ENCODE data around the gene AIP.

The AIP gene

DNA sequence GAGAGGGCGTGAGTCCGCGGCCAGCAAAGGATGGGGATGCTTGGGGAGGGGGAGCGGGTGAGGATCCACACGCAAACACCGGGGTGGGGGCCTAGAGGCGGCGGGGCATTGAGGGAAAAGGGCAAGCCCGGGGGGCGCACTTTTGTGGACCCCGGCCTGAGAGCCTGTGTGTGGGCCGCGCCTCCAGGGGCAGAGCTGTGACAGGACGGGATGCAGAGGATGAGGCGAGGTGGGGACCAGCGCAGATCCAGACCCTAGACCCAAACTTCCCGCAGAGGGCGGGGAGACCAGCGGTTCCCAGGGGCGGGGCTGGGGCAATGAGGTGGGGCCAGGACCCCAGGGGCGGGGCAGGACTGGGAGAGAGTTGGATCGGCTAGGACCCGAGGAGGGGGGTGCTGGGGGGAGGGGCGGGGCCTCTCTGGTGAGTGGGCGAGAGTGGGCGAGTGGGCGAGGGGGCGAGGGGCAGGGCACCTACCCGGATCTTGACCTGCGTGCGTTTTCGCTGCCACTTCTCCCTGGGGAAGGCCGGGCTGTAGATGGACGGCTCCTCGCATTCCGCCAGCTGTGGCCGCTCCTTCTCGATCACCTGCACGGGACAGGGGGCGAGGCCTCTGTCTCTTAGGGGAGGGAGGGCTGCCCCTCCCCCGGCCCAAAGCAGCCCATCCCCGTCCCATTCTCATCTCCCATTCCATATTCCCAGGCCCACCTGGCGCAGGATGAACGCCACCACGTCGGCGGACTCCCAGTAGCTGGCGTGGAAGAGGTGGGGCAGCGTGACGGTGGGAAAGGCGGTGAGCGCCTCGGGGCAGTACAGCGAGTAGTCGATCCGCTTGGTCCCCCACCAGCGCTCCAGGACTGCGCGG lies 11.8 kb downstream of the AIP start:
- no peak for DNase-seq

DNA sequence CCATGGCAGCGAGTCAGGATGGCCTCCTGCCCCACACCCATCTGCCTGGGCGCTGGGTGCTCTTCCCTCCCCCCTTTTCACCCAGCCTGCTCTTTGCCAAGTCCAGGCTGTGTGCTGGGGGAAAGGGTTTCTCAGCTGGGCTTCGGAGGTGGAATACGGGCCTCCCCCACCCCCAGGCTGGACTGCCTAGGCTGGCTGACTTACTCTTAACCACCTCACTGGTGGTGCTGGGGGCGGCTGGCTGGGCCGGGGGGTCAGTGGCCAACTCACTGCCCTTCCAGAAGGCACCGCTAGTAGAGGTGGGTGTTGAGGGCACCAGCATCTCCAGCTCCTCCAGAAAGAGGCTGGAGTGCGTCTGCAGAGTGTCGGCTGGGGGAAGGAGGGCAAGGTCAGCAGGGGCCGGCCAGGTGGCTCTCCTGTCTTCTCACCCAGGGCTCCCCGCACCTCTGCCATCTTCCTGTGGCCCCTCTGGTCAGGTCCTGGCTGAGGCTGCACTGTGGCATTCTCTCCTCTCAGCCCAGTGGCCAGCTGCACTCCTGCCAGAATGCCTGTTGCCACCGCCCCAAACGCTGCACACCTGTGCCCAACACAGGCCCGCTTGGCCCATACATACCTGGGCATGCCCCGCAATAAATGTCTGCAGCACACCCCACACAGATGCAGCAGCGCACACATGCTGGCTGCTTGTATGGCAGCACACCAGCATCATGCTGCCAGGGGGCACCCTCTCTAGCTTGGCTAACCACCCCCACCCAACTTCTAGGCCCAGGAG lies 12.6 kb downstream of the AIP start:
- no peak for DNase-seq

DNA sequence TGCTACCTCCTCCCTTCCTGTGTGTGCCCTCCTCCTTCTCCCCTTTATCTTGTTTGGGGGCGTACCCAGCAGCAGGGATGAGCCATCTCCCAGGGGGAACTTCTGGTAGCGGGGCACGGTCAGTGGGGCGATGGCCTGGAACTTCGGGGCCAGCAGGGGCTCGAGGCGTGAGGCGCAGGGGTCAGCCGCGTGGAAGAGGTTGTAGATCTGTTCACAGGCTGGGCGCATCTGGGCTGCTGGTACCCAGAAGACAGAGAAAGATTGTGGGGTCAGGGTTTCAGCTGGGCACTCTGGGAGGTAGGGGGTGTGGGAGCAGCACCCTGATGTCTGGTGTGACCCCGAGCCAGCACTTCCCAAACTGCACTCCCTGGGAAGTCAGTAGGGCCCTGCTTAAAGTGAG lies 13.3 kb downstream of the AIP start:
- no peak for DNase-seq

DNA sequence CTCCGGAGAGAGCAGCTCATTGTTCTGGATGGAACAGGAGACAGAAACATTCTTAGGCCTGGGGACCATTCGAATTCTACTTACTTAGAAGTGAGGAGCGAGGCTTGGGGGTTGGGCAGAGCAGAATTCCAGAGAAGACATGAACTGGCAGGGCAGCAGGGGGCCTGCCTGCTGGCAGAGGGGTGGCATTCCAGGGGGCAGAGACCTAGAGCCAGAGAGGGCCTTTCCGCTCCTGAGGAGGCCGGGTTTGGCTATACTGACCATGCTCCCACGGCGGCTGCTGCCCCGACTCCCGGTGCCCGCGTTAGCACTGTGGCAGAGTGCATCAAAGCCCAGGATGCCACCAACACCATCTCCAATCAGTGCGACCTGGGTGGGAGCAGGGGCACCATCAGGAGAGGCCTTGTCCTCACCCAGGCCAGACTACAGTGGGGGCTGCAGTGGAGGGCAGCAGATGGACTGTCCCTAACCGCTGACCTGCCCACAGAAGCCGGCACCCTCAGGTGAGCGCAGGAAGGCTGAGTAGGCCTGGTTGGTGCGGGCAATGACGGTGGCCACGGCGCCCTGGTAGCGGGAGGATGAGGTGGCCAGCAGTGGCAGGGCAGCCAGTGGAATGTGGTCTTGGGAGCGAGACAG lies 14.9 kb downstream of the AIP start:
- DNase-seq = no peak

DNA sequence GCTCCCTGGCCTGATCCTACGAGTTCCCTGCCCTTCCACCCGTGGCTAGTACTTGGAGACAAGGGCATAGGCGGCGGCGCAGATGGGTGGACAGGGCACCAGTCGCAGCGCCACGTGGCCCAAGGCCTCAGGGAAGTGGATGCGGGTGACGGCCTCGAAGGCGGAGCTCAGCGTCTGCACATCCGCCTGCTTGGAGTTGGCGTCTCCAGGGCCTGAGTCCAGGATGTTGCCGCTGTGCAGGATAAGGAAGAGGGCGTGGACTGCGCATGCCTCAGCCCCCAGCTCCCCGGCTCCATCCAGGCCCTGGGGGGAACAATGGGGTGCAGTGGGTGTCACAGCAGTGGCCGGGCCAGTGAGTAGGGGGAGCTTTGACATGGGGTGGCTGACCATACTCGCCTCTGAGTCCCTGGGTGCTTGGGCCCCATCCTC lies 15.7 kb downstream of the AIP start:
- DNase-seq = no peak

DNA sequence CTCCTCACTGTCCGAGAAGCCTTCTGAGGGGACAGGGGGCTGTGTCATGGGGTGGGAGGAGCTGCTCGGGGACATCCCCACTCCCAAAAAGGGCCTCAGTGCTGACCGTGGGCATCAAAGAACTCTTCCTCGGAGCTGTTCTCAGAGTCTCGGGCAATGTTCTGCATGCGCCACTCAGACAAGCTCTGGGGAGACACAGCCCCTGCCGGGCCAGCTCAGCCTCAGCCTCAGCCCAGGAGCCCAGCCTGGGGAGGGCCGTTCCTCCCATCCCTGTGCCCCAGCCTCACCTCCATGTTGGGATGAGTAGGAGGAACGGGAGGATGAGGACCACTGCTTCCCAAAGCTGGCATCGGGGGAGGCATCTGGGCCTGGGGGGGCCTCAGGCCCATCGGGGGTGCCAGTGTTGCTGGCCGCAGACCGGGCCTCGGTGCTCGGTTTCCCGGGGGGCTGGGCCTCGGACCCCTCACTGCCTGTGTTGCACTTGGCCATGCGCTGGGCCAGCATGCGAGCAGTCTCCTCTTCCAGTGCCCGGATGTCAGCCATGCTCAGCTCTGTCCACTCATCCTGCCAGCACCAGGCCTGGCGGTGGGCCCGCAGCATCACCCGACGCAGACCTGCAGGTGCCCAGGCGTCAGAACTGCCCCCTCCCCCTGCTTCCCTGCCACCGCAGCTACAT lies 17.1 kb downstream of the AIP start:
- no peak for DNase-seq

DNA sequence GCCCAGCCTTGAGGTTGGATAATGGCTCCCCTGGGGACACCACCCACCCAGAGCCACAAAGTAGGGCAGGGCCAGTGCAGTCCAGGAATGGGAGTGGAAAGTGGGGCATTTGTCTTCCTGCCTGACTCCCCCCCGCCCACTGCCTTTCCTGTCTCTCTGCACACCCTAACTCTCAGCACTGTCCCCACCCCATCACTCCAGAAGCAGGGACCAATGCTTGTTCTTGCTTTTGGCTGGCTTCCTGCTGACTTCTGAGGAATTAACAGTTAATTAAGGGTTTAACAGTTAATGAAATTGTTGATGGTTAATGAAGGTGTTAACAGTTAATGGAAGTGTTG lies 17.6 kb downstream of the AIP start:
- no peak for DNase-seq

DNA sequence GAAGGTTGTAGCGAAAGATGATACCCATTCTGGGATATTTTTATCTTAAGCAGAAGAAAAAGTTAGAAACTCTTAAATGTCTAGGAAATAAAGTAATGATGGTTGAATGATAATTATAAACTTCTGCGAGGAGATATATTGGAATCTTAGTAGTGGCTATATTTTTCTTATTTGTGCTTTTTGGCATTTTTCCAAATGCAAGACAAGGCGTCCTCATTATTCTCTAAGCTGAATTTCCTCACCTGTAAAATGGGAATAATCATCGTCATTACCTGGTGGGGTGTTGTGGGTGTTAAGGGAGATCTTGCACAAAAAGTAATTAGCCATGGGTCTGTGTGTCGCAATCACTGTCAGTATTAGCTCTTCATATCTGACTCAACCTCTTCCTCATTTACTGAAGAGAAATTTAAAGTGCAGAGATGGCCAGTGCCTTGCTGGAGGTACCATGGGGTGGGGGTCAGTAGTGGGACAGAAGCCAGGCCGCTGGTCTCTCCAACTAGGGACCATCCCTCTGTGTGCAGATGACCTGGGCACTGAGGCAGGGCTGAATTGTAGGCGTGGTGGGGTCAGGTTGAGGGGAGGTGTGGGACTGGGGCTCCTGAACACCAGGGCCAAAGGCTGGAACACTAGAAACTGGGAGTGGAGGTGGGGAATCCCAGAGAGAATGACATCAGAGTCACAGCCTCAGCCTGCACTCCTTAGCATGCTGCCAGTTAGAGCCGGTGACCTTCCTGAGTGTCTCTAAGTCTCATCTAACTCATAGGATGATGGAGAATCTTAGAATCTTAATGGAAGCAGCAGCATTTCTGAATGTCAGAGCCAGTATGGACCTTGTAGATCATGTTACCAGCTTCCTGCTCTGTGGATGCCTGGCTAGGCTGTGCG lies 18.2 kb downstream of the AIP start:
- no peak for DNase-seq

DNA sequence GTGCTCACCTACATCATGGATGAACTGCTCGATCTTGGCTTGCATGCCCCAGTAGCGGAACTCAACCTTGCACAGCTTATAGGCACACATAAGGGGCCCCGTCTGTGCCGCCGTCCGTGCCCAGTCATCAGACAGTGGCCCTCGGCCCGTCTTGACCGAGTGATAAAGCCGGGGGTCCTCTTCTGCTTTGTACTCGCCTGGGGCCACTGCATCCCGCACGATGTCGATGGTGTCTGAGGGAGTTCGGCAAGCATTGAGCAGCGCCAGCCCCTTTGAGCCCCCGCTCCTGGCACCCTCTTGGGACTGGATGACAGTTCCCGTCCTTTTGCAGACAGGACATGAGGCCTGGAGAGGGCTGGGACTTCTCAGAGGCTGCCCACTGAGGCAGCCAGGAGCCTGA lies 19.0 kb downstream of the AIP start:
- no peak for DNase-seq

DNA sequence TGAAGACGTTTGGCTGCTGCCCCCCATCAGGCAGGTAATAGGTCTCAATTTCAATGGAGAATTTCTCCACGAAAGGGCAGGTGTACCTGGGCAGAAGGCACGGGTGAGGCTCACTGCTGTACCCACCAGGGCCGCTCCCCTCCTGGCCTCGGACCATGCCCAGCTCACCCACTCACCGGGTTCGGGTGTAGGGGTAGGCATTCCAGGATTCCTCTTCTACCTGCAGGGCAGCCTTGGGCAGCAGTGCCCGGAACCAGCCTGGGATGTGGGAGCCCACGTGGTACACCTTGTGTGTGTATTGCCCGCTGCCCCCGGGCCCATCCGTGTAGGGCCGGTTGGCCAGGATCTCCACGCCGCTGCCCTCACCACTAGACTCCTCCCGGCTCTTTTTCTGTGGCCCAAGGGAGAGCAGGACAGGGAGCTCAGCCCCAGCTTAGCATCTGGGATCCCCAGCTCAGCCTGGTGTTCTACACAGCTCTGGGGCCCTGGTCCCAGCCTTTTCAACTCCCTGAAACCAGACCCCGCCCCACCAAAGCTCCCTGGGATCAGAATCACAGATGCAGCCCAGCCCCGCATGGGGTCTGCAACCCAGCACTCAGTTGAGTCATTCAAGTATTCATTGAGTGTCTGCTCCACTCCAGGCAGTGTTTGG lies 19.6 kb downstream of the AIP start:
- no peak for DNase-seq

DNA sequence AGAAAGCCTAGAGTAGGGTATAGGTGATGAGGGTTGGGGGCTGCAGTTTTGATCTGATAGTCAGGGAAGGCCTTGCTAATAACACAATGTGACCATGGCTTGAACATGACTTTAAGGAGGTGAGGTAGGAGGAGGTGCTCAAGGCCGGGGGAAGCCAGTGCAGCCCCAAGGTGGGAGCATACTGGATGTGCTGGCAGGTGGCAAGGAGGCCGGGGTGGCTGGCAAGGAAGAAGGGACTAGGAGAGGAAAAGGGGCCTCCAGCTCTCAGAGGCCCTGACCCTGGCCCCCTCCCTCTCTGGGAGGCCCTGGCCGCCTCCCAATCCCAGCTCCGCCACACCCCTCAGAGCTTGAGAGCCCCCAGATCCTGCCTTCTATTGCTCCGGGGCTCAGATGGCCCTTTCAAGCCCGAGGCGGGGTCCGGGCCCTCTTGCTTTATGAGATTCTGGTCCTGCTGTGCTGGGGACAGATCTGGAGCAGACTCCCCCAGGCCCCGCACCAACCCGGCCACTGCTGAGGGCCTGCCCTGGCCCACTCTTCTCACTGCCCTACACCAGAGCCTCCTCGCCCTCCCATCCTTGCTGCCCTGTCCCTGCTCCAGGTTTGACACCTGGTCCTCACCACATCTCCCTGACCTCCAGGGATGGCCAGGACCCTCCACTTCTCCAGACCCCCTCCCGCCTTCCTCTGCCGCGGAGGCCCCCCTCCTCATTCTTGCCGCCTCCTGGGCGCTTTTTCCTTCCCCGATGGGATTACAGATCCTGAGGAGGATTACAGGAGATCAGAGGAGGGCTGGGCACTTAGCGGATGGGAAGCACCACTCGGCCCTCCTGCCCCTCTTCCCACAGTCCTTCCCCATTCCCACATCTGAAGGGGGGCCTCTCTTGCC lies 20.5 kb downstream of the AIP start:
- DNase-seq = no peak

DNA sequence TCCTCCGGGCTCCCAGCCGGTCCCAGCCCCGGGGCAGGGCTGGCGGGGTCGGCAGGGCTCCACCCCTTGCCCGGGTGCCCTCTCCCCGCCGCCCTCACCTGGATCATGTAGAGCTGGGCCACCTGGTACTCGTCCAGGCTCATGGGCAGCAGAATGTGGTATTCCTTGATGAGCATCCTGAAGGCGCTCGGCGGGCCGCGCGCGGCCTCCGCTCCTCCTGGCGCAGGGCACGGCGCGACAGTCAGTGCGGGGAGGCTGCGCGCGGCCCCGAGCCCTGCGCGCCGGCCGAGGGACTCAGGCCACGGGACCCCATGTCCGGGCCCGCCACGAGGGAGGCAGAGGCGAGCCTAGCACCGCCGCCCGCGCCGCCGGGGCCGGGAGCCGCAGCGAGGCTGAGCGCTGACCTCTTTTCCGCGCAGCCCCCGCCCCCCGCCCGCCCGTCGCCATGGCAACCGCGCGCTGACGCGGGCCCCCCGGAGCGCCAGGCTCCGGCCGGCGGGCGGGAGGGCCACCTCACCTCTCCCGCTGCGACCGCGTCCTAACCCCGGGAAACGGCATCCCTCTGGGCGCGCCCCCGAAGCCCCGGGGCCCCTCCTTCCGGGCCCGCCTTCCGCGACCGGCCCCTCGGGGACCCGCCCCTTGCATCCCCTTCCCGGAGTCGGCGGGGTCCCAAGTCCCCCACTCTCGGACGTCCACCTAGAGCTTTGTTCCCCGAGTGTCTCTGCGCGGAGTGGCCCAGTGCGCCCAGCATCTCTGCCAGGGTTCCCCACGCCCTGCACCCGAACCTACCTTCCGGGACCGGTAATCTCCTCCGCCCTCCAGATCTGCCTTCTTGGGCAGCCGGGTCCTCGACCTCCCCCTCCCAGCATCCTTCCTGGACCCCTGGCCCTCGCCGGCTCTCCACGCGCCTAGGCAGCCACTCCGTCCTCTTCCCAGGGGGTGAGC lies 21.5 kb downstream of the AIP start:
- peak; percentile 40 for DNase-seq

DNA sequence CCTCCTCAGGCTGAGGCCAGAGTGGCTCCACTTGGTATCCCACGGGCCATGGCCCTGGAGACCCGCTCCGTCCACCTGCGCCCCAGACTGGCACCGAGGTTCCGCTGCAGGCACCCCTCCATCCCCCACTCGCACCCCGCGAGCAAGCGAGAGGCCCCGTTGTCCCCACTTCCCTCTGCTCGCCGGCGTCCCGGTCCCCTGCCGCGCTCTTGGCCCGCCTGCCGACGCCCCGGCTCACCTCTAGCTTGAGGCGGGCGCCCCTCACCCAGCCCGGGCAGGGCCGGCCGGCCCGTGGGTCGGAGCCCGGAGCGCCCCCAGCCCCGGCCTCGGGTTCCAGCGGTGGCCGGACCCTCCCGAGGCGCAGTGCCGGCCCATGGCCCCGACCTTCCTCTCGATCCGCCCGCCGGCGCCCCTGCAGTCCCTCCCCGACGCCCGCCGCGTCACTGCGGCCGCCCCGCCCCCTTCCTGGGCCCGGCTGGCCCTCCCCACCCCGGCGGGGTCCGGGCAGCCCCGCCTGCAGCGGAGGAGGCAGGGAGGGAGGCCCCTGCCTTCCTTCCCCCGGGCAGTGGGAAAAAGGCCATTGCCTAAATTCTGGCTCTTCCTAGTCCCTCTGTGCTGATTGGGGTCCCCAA lies 22.2 kb downstream of the AIP start, which contains the start of gene PITPNM1:
Gene PITPNM1, minus strand, starts transcription at position 414 of the 632 bp plus-strand sequence. CDS start 1,183 bp downstream, outside the sequence.
- DNase-seq = peak; percentile 81

DNA sequence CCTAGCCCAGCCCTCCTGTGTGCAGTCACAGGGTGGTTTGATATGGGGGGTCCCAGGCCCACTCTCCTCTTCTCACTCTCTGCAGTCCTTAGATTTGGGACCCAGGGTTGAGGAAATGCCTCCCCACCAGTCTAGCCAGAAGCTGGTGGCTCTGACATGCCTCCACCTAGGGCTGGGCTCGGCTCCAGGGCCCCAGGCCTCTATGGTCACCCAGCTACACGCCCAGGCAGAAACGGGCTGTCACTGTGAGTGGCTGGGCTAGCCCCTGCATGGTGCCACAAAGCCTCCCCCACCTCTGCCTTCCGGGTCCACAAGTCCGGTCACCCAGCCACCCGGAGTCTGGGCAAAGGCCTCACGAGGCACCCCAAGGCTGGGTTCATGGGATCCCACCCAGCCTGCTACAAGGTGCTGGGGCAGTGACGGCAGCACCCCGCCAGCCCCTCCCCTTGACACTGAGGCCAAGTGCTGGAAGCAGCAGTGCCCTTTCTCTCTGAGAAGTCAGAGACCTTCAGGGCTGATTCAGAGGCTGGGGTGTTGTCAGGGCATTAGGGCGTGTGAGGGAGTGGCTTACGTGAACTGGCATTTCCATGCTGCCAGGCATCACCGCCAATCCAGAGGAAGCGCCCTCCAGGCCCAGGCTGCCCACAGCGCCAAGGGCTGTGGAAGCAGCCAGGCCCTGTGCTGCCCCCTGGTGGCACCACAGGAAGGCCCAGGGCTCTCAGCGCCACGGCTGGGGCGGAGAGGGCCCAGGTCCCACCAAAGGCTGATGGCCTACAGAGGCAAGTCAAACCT lies 23.0 kb downstream of the AIP start:
- DNase-seq = peak; percentile 96

DNA sequence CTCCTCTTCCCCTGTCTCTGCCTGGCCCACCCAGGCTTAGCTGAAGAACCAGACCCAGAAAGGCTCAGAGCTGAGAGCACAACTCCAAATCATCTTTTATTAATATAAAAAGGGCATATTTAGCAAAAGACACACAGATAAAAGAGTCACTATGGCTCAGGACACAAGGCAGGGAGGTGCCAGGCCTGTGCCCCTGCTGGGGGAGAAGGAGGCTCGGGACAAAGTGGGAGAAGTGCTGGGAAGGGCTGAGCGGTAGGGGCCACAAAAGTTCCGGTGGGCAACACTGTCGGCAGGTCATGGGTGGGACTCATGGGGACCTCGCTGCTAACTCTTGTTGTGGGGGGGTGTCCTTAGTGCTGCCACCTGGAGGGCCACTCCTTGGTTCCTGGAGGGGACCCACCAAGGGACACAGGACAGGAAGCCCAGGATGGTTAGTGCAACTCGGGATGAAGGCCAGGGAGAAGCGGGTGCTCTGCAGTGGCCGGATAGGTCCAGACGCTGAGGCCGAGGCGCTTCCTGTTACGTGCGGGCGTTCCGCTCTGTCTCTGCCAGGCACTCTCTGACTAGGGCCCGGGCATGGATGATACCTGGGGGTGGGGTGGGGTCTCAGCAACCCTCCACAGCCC lies 23.7 kb downstream of the AIP start:
- no peak for DNase-seq

DNA sequence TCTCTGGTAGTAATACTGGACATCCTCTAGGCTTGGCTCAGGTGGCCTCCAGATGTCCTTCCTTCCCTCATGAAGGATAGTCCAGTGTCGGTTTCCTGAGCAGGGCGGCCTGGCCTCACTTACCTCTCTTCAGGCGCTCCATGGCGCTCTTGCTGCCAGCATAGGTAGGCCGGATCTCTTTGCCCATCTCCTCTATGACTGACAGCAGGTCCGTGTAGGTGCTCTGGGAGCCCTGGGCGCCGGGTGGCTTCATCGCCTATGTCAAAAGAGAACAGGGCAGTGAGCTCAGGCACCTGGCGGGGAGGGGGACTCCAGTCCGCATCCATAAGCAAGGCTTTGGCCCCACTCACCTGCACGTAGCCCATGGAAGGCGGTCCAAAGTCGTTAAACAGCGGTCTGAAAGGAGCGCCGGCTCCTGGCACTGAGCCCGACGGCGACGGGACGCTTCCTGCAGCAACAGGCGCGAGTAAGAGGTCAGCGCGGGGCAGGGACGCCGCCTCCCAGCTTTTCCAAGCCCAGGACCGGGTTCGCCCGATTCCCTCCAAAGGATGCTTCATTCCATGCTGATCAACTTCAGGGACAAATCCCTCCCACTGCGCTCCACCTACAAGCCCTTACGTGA lies 24.5 kb downstream of the AIP start:
- no peak for DNase-seq

Data from activated CD4-positive, alpha-beta T cell treated with anti-CD3 and anti-CD28 coated beads for 48 hours (primary cell).